Peyer's patch (tissue), 4 donors: ENCODE results near the gene STK25. TPM values are rescaled to one million over a fixed set of nuclear protein-coding genes. Genes with fewer than 3 reads are reported as not detected.
"Not testable (repeated sequence)": the region's sequence is repeated elsewhere in the genome, so short reads cannot be mapped to it uniquely, and the experiment has no call there.

Source experiments
- DNase-seq, 3 donors: peaks; one replicate each; pipeline ENCODE4 v3.0.0-alpha.2; 2017 to 2019
- H3K27ac ChIP-seq, 4 donors: fragments of 200-600 bp; sonication (generic); one replicate each; pipeline ENCODE4 v1.5.1; 2016 to 2019
- H3K27me3 ChIP-seq, 2 donors: fragments of 200-600 bp; sonication (generic); one replicate each; pipeline ENCODE4 v1.5.1; 2019
- H3K36me3 ChIP-seq, 3 donors: fragments of 200-600 bp; sonication (generic); one replicate each; pipeline ENCODE4 v1.5.1; 2016 to 2019
- H3K4me1 ChIP-seq, 4 donors: fragments of 200-600 bp; sonication (generic); one replicate each; pipeline ENCODE4 v1.5.1; 2016 to 2019
- H3K4me3 ChIP-seq, 4 donors: fragments of 200-600 bp; sonication (generic); 1 replicate in 3 of 4; 2 replicates in 1 of 4; pipeline ENCODE4 v1.5.1; 2016 to 2019; ENCODE audit warnings: mild to moderate bottlenecking in 1 of 4
- H3K9me3 ChIP-seq, 4 donors: fragments of 200-600 bp; sonication (generic); one replicate each; pipeline ENCODE4 v1.5.1; 2016 to 2019; ENCODE audit warnings: mild to moderate bottlenecking in 1 of 4
- CTCF ChIP-seq, 6 experiments: fragments of 450-650 bp in 4 of 6; fragments of 200-600 bp in 2 of 6; sonication (generic) in 1 of 6; IDR thresholded peaks; one replicate each; pipeline ENCODE4 v1.5.1; 2017 to 2019; ENCODE audit warnings: antibody characterized with exemption in 6 of 6, mild to moderate bottlenecking in 3 of 6, moderate library complexity in 1 of 6
- POLR2A ChIP-seq, 2 donors: fragments of 450-650 bp; IDR thresholded peaks; one replicate each; pipeline ENCODE4 v1.5.1; 2017; ENCODE audit warnings: antibody characterized with exemption in 2 of 2, mild to moderate bottlenecking in 2 of 2, moderate library complexity in 2 of 2
- total RNA-seq, 4 donors: library from RNA; depleted of rRNA; stranded (reverse); fragments of >200 nt; gene quantifications; one replicate each; pipeline ENCODE4 v1.1.0, GENCODE V29; 2016

STK25 gene
- total RNA-seq, 4 donors from 2014 or later = 149 to 356 (median 275) TPM

DNA sequence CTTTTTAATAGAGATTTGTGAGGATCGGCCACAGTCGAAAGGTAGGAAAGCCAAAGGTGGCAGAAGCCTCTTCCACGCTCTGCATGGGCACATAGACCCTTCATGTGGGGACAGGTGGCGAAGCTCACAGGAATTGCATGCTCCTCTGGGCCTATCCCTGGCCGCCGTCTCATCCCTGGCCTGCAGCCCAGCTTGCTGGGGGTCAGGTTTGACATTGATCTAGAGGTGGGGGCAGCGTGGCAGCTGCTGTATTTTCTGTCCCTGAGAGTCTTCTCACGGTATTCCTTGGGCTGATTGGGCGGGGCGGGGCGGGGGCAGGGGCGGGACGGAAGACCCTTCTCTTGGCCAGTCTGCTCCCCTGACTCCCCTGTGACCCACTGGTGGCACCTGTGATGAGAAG, 48.9 kb downstream of the STK25 start:
- no peak for TF ChIP-seq CTCF (IDR thresholded peaks at IDR 0.05)
- no peak for TF ChIP-seq POLR2A (IDR thresholded peaks at IDR 0.05)
- no peaks in the 10 kb centered on the region for H3K9me3 ChIP-seq
- H3K36me3 ChIP-seq = peaks cover 0 to 12% (median 0%) of the 10 kb centered on the region in 3 donors
- no peak overlapping the region for H3K4me3 ChIP-seq
- no peak overlapping the region for H3K27ac ChIP-seq
- H3K27me3 ChIP-seq = no peaks in the 10 kb centered on the region
- no peak for DNase-seq
- H3K4me1 ChIP-seq = no peaks in the 10 kb centered on the region

GRCh38 chr2:241458687-241459086, 49.7 kb downstream of the STK25 start:
- Histone ChIP-seq H3K4me3 (no peak overlapping the region), H3K36me3 (peaks cover 0 to 7% (median 0%) of the 10 kb centered on the region in 3 donors), H3K27ac (no peak overlapping the region), H3K27me3 (no peaks in the 10 kb centered on the region), H3K9me3 (no peaks in the 10 kb centered on the region), H3K4me1 (no peaks in the 10 kb centered on the region)
- DNase-seq = no peak
- TF ChIP-seq CTCF (IDR thresholded peaks at IDR 0.05) (no peak), POLR2A (IDR thresholded peaks at IDR 0.05) (no peak)

DNA sequence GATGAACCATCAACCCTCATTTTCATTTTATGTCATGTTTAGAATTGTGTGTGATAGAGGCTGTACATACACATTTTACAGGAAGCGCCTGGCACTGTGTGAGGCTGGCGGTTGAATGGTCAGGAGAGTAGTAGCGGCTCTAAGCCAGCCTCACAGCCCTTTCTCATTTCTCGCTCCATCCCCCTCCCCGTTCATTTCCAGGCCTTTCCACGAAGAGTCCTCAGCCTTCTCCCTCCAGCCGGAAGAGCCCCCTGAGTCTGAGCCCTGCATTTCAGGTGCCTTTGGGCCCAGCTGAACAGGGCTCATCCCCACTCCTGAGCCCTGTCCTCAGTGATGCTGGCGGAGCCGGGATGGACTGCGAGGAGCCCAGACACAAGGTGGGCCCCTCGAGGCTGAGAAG, 51.8 kb downstream of the STK25 start:
- no peak overlapping the region for H3K4me3 ChIP-seq
- H3K36me3 ChIP-seq = no peaks in the 10 kb centered on the region
- H3K27ac ChIP-seq = no peak overlapping the region
- no peaks in the 10 kb centered on the region for H3K9me3 ChIP-seq
- TF ChIP-seq POLR2A (IDR thresholded peaks at IDR 0.05) (no peak), CTCF (IDR thresholded peaks at IDR 0.05) (no peak)
- DNase-seq = no peak
- H3K4me1 ChIP-seq = no peaks in the 10 kb centered on the region
- H3K27me3 ChIP-seq = no peaks in the 10 kb centered on the region

- peaks cover 0 to 6% (median 0%) of the 10 kb centered on the region in 3 donors for H3K36me3 ChIP-seq
- H3K27me3 ChIP-seq = no peaks in the 10 kb centered on the region
- no peak for TF ChIP-seq CTCF (IDR thresholded peaks at IDR 0.05)
- no peak for TF ChIP-seq POLR2A (IDR thresholded peaks at IDR 0.05)
- H3K4me1 ChIP-seq = no peaks in the 10 kb centered on the region
- H3K4me3 ChIP-seq = no peak overlapping the region
- no peaks in the 10 kb centered on the region for H3K9me3 ChIP-seq
- H3K27ac ChIP-seq = no peak overlapping the region
- no peak for DNase-seq
Observed at GRCh38 chr2:241454837-241455485, 53.4 kb downstream of the STK25 start.

DNA sequence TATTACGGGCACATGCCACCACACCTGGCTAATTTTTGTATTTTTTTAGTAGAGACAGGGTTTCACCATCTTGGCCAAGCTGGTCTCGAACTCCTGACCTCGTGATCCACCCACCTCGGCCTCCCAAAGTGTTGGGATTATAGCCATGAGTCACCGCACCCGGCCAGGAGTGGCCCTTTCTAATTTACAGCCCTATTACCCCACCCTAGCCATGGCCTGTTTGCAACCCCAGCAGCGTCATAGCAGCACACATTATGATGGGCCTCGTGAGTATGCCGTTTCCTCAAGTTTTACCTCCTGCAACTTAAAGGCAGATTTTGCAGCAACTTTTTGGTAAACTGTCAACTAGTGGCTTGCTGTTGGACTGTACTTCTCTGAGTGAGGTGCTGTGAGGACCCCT, 54.5 kb downstream of the STK25 start:
- H3K9me3 ChIP-seq, H3K4me1 ChIP-seq, H3K27ac ChIP-seq, H3K27me3 ChIP-seq, DNase-seq, H3K4me3 ChIP-seq: not testable (repeated sequence)
- H3K36me3 ChIP-seq = peaks cover 0 to 12% (median 0%) of the 10 kb centered on the region in 3 donors

DNA sequence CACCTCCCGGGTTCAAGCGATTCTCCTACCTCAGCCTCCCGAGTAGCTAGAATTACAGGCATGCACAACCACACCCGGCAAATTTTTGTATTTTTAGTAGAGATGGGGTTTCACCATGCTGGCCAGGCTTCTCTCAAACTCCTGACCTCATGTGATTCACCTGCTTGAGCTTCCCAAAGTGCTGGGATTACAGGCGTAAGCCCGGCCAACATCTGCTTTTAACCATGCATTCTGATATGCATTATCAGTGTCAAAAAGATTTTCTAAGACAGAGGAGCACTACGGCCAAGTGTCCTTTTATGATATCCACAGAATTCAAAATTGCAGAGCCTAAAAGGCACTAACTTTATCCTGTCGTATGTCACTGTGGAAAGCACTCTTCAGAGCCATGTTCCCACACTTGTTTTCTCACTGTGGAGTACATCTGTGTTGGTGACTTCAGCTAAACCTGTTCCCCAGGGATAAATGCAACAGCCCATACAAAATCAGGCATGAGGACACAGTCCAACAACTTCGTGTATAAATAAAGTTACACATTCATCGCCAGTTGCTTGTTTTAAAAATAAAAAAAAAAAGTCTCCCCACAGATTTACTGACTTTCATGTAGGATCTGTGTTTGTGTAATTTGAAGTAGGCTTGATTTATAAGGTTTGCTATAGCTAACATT, 56.4 kb downstream of the STK25 start:
- H3K27me3 ChIP-seq = no peaks in the 10 kb centered on the region
- no peak overlapping the region for H3K27ac ChIP-seq
- TF ChIP-seq POLR2A (IDR thresholded peaks at IDR 0.05) = no peak
- no peak for TF ChIP-seq CTCF (IDR thresholded peaks at IDR 0.05)
- peaks cover 0 to 29% (median 0%) of the 10 kb centered on the region in 3 donors for H3K36me3 ChIP-seq
- H3K9me3 ChIP-seq = no peaks in the 10 kb centered on the region
- DNase-seq = no peak
- no peaks in the 10 kb centered on the region for H3K4me1 ChIP-seq
- no peak overlapping the region for H3K4me3 ChIP-seq

- not testable (repeated sequence) for DNase-seq, H3K4me1 ChIP-seq, H3K9me3 ChIP-seq, H3K4me3 ChIP-seq, H3K27ac ChIP-seq, H3K27me3 ChIP-seq
- peaks cover 0 to 40% (median 0%) of the 10 kb centered on the region in 3 donors for H3K36me3 ChIP-seq
Observed at GRCh38 chr2:241450092-241450491, 58.3 kb downstream of the STK25 start.
